Osteoblast (primary cell): ENCODE data around the gene WNK2. TPM values are rescaled to one million over a fixed set of nuclear protein-coding genes. Genes with fewer than 3 reads are reported as not detected.

Experiments
- DNase-seq: peaks from one replicate; pipeline ENCODE4 v3.0.0; 2011; ENCODE audit warnings: low spot score, mixed read lengths; ENCODE audit not compliant: insufficient read length; ENCODE audit errors: missing footprints
- H2AFZ ChIP-seq: 2 replicates; pipeline ENCODE4 v1.6.0; 2011; ENCODE audit warnings: mild to moderate bottlenecking, low read length
- H3K27ac ChIP-seq: 2 replicates; pipeline ENCODE4 v1.5.1; 2011; ENCODE audit warnings: mild to moderate bottlenecking, low read depth, low read length, moderate library complexity
- H3K27me3 ChIP-seq: 2 replicates; pipeline ENCODE4 v1.6.0; 2012; ENCODE audit warnings: mild to moderate bottlenecking, control low read depth, inconsistent platforms, low read length, moderate library complexity; ENCODE audit not compliant: insufficient read depth
- H3K36me3 ChIP-seq: 2 replicates; pipeline ENCODE4 v1.5.1; 2011; ENCODE audit warnings: mild to moderate bottlenecking, low read length, control low read depth, moderate library complexity; ENCODE audit not compliant: insufficient read depth
- H3K4me1 ChIP-seq: 2 replicates; pipeline ENCODE4 v1.5.1; 2011; ENCODE audit warnings: mild to moderate bottlenecking, low read length, control low read depth, moderate library complexity; ENCODE audit not compliant: insufficient read depth
- H3K4me2 ChIP-seq: 2 replicates; pipeline ENCODE4 v1.6.0; 2011; ENCODE audit warnings: mild to moderate bottlenecking, low read length; ENCODE audit not compliant: insufficient read depth
- H3K4me3 ChIP-seq: fragments of 200-600 bp; sonication (generic); 3 replicates; pipeline ENCODE4 v1.5.1; 2012; ENCODE audit warnings: mild to moderate bottlenecking, low read length, inconsistent platforms; ENCODE audit not compliant: insufficient read depth
- H3K79me2 ChIP-seq: 2 replicates; pipeline ENCODE4 v1.6.0; 2012; ENCODE audit warnings: mild to moderate bottlenecking, low read length, control low read depth, inconsistent platforms; ENCODE audit not compliant: insufficient read depth
- H3K9me3 ChIP-seq: 2 replicates; pipeline ENCODE4 v1.5.1; 2011; ENCODE audit warnings: low read depth, low read length, control low read depth
- H4K20me1 ChIP-seq: 2 replicates; pipeline ENCODE4 v1.6.0; 2012; ENCODE audit warnings: mild to moderate bottlenecking, low read length, control low read depth; ENCODE audit not compliant: insufficient read depth
- CTCF ChIP-seq: IDR thresholded peaks from 2 replicates; pipeline ENCODE4 v1.5.1; 2011; ENCODE audit warnings: mild to moderate bottlenecking, low read depth, low read length, moderate library complexity; ENCODE audit errors: extremely low read depth
- total RNA-seq: library from RNA; depleted of rRNA; stranded (reverse); fragments of >200 nt; gene quantifications from 2 replicates; pipeline ENCODE4 v1.2.3, GENCODE V29; 2012

The WNK2 gene
- total RNA-seq, 1 donor: not detected

- Histone ChIP-seq H3K4me3 (no peak overlapping the region), H3K4me1 (peaks cover 17% of the 10 kb centered on the region), H4K20me1 (no peaks in the 10 kb centered on the region), H3K27me3 (no peaks in the 10 kb centered on the region), H3K79me2 (no peaks in the 10 kb centered on the region), H2AFZ (no peak overlapping the region), H3K36me3 (no peaks in the 10 kb centered on the region), H3K4me2 (no peak overlapping the region), H3K9me3 (no peaks in the 10 kb centered on the region), H3K27ac (no peak overlapping the region)
- TF ChIP-seq CTCF: no peak
- peak; percentile 41 for DNase-seq
Observed at GRCh38 chr9:93205896-93206575, 22.1 kb downstream of the WNK2 start.

- no peak overlapping the region for H3K4me3 ChIP-seq
- TF ChIP-seq CTCF: no peak
- no peak overlapping the region for H3K4me2 ChIP-seq
- H4K20me1 ChIP-seq: no peaks in the 10 kb centered on the region
- H3K9me3 ChIP-seq: no peaks in the 10 kb centered on the region
- H3K27me3 ChIP-seq: no peaks in the 10 kb centered on the region
- peak; percentile 44 for DNase-seq
- no peaks in the 10 kb centered on the region for H3K79me2 ChIP-seq
- no peak overlapping the region for H3K27ac ChIP-seq
- peaks cover 17% of the 10 kb centered on the region for H3K4me1 ChIP-seq
- no peaks in the 10 kb centered on the region for H3K36me3 ChIP-seq
- no peak overlapping the region for H2AFZ ChIP-seq
Observed at GRCh38 chr9:93206576-93207155, 22.7 kb downstream of the WNK2 start.

- H3K4me2 ChIP-seq: peak overlapping the region; percentile 80
- H3K27ac ChIP-seq: peak overlapping the region; percentile 41
- no peaks in the 10 kb centered on the region for H3K9me3 ChIP-seq
- DNase-seq: peak; percentile 93
- H3K4me3 ChIP-seq: peak overlapping the region; percentile 63
- H4K20me1 ChIP-seq: no peaks in the 10 kb centered on the region
- TF ChIP-seq CTCF: no peak
- no peaks in the 10 kb centered on the region for H3K27me3 ChIP-seq
- peaks cover 17% of the 10 kb centered on the region for H3K4me1 ChIP-seq
- no peaks in the 10 kb centered on the region for H3K79me2 ChIP-seq
- peak overlapping the region; percentile 95 for H2AFZ ChIP-seq
- H3K36me3 ChIP-seq: no peaks in the 10 kb centered on the region
Observed at GRCh38 chr9:93207326-93207814, 23.4 kb downstream of the WNK2 start.
